K562 (cell line): ENCODE measurements around the gene CARD9. TPM values are rescaled to one million over a fixed set of nuclear protein-coding genes. Genes with fewer than 3 reads are reported as not detected.

Experiments used
- CREB5 ChIP-seq: fragments of 250-450 bp; sonication (Bioruptor Pico); IDR thresholded peaks from 2 replicates; pipeline ENCODE4 v1.5.0; 2020; ENCODE audit warnings: mild to moderate bottlenecking
- CREBBP ChIP-seq: IDR thresholded peaks from one replicate; pipeline ENCODE4 v1.6.1; 2012; ENCODE audit warnings: low read depth, mild to moderate bottlenecking, control low read depth, inconsistent platforms, low read length
- DNMT1 ChIP-seq: fragments of 450-650 bp; IDR thresholded peaks from 2 replicates; pipeline ENCODE4 v1.6.1; 2016; ENCODE audit warnings: antibody characterized with exemption, mild to moderate bottlenecking
- FUS ChIP-seq: fragments of 200-400 bp; formaldehyde crosslinking; optimal IDR thresholded peaks from 2 replicates; pipeline ENCODE3; 2017; ENCODE audit warnings: low read depth, low read length
- HDAC6 ChIP-seq: IDR thresholded peaks from 2 replicates; pipeline ENCODE4 v1.6.1; 2012; ENCODE audit warnings: low read depth, mild to moderate bottlenecking, control low read depth, inconsistent platforms, low read length, moderate library complexity
- JUNB ChIP-seq: fragments of 450-650 bp; formaldehyde crosslinking; conservative IDR thresholded peaks from 2 replicates; pipeline ENCODE4 v1.4.0; 2020; ENCODE audit warnings: mild to moderate bottlenecking
- NFIX ChIP-seq: fragments of 250-450 bp; sonication (Bioruptor Pico); IDR thresholded peaks from 2 replicates; pipeline ENCODE4 v1.4.0; 2020; ENCODE audit warnings: low read depth, mild to moderate bottlenecking, moderate library complexity
- NFRKB ChIP-seq: fragments of 450-650 bp; IDR thresholded peaks from 2 replicates; pipeline ENCODE4 v1.6.1; 2016; ENCODE audit warnings: low read depth
- NR4A1 ChIP-seq, 2 experiments: fragments of 250-450 bp in 1 of 2; fragments of 450-650 bp in 1 of 2; sonication (Bioruptor Pico) in 1 of 2; IDR thresholded peaks; 2 replicates each; pipeline versions ENCODE4 v1.4.0 to v1.6.1; 2016 to 2020; ENCODE audit warnings: mild to moderate bottlenecking in 2 of 2, missing compliant biosample characterization in 1 of 2, missing genetic modification characterization in 1 of 2, moderate library complexity in 1 of 2
- POLR2G ChIP-seq: fragments of 200-400 bp; formaldehyde crosslinking; IDR thresholded peaks from 2 replicates; pipeline ENCODE4 v1.6.1; 2017; ENCODE audit warnings: low read depth, mild to moderate bottlenecking, antibody characterized with exemption, low read length, moderate library complexity
- RB1 ChIP-seq: fragments of 450-650 bp; IDR thresholded peaks from 2 replicates; pipeline ENCODE4 v1.6.1; 2017; ENCODE audit warnings: low read depth, mild to moderate bottlenecking
- RBM39 ChIP-seq: fragments of 200-400 bp; formaldehyde crosslinking; optimal IDR thresholded peaks from 2 replicates; pipeline ENCODE3; 2018; ENCODE audit warnings: low read depth, low read length
- SIX5 ChIP-seq, 2 experiments: IDR thresholded peaks; 2 replicates each; pipeline ENCODE4 v1.6.1; 2011; ENCODE audit warnings: low read length in 2 of 2, borderline replicate concordance in 1 of 2, low read depth in 1 of 2, mild to moderate bottlenecking in 1 of 2, moderate library complexity in 1 of 2; ENCODE audit not compliant: insufficient read depth in 1 of 2
- TAF15 ChIP-seq: fragments of 200-400 bp; formaldehyde crosslinking; IDR thresholded peaks from 2 replicates; pipeline ENCODE4 v1.6.1; 2017; ENCODE audit warnings: mild to moderate bottlenecking, low read depth, low read length, moderate library complexity
- TBL1XR1 ChIP-seq, 2 experiments: IDR thresholded peaks; 2 replicates each; pipeline ENCODE4 v1.6.1; 2012; ENCODE audit warnings: improper control_type of control experiment in 2 of 2, low read length in 2 of 2, mild to moderate bottlenecking in 1 of 2
- TFAM ChIP-seq: fragments of 250-450 bp; sonication (Bioruptor Pico); conservative IDR thresholded peaks from 2 replicates; pipeline ENCODE4 v1.5.0; 2021; ENCODE audit warnings: mild to moderate bottlenecking, moderate library complexity
- ZBTB17 ChIP-seq: fragments of 450-650 bp; formaldehyde crosslinking; IDR thresholded peaks from 2 replicates; pipeline ENCODE4 v1.4.0; 2020; ENCODE audit warnings: mild to moderate bottlenecking
- ZNF146 ChIP-seq: IDR thresholded peaks from one replicate; pipeline ENCODE4 v1.6.1; 2018; ENCODE audit warnings: missing compliant biosample characterization; ENCODE audit not compliant: unreplicated experiment
- ZNF174 ChIP-seq: fragments of 250-450 bp; sonication (Bioruptor Pico); IDR thresholded peaks from 2 replicates; pipeline ENCODE4 v1.4.0; 2020; ENCODE audit warnings: mild to moderate bottlenecking
- ZNF3 ChIP-seq: fragments of 250-450 bp; sonication (Bioruptor Pico); IDR thresholded peaks from 2 replicates; pipeline ENCODE4 v1.5.0; 2021; ENCODE audit warnings: mild to moderate bottlenecking, moderate library complexity
- ZNF57 ChIP-seq: fragments of 450-650 bp; formaldehyde crosslinking; IDR thresholded peaks from 2 replicates; pipeline ENCODE4 v1.4.0; 2020; ENCODE audit warnings: mild to moderate bottlenecking, moderate library complexity
- ZNF740 ChIP-seq, 3 experiments: fragments of 200-800 bp in 1 of 3; sonication (Bioruptor generic) in 1 of 3; sonication (generic) in 1 of 3; formaldehyde crosslinking in 1 of 3; IDR thresholded peaks; 2 replicates each; pipeline versions ENCODE4 v1.6.1 to v1.8.0; 2016 to 2022; ENCODE audit warnings: mild to moderate bottlenecking in 2 of 3, missing compliant biosample characterization in 2 of 3, missing genetic modification characterization in 2 of 3, missing genetic modification reagents in 1 of 3
- polyA plus RNA-seq, 8 experiments: library from polyadenylated mRNA; depleted of rRNA in 4 of 8; stranded (reverse) in 5 of 8; unstranded in 3 of 8; fragments of >200 nt; fragmentation: Nextera tagmentation in 2 of 8; fragmentation: Illumina TruSeq in 1 of 8; extraction: Ambion mirVana in 2 of 8; extraction: Trizol in 1 of 8; gene quantifications; 2 replicates each; pipeline versions ENCODE4 v1.2.1 to v1.2.3, GENCODE V29; 2011 to 2014; ENCODE audit warnings: inconsistent platforms in 1 of 8, missing spikeins in 1 of 8
- total RNA-seq, 7 experiments: library from RNA; depleted of rRNA in 6 of 7; stranded (reverse); fragments of >200 nt in 6 of 7; fragmentation: Illumina TruSeq in 2 of 7; extraction: Trizol in 2 of 7; gene quantifications; 2 replicates each; pipeline versions ENCODE4 v1.2.1 to v1.2.3, GENCODE V29; 2011 to 2021; ENCODE audit warnings: low replicate concordance in 1 of 7

The CARD9 gene
- total and polyA plus RNA-seq, 9 of the 15 experiments (the other 6 are each of a cell fraction or from before 2014, with no cell fraction given) = 1.7 to 53.0 (median 9.7) TPM

- TF ChIP-seq NR4A1 (CRISPR knock-in tag; IDR thresholded peaks at IDR 0.05) = peak; percentile 38; the same call in 1 of the 2 replicates
- TF ChIP-seq NR4A1 (tag; IDR thresholded peaks at IDR 0.05) = peak; percentile 88
- no peak; the same call in none of the 2 replicates for TF ChIP-seq ZBTB17
- TF ChIP-seq ZNF740 (CRISPR knock-in tag; IDR thresholded peaks at IDR 0.05) = no peak
- TF ChIP-seq ZNF740 (tag; IDR thresholded peaks at IDR 0.05) = no peak
- no peak for TF ChIP-seq NFRKB
- no peak for TF ChIP-seq HDAC6
- peak; percentile 97 for TF ChIP-seq FUS
- TF ChIP-seq POLR2G = peak; percentile 92
- TF ChIP-seq TBL1XR1 (IDR thresholded peaks at IDR 0.05; ENCODE audit: low read length in 2 of 2) = no peak
- no peak for TF ChIP-seq TAF15
- no peak for TF ChIP-seq DNMT1
- no peak for TF ChIP-seq CREB5 (CRISPR knock-in tag)
- TF ChIP-seq CREBBP = no peak
- no peak for TF ChIP-seq ZNF146 (CRISPR knock-in tag)
- TF ChIP-seq RBM39 = no peak
- TF ChIP-seq JUNB (CRISPR knock-in tag) = no peak
- TF ChIP-seq NFIX (CRISPR knock-in tag) = no peak
- TF ChIP-seq ZNF174 = peak; percentile 72; the same call in 1 of the 2 replicates
- TF ChIP-seq TFAM (CRISPR knock-in tag) = no peak
- TF ChIP-seq ZNF57 = no peak
- peak; percentile 68 to 83; a peak in 3 of 4 replicates for TF ChIP-seq SIX5 (IDR thresholded peaks at IDR 0.05; ENCODE audit: borderline replicate concordance in 1 of 2, insufficient read depth in 1 of 2, low read depth in 1 of 2, low read length in 2 of 2)
- no peak for TF ChIP-seq ZNF3 (CRISPR knock-in tag)
- TF ChIP-seq RB1 = peak; percentile 97
Measured at GRCh38 chr9:136363106-136363948, 10.1 kb downstream of the CARD9 start, which contains the start of gene DNLZ (continued).
